ENCODE results near the gene THEM5.
A peak's percentile ranks its signal among the peaks of the same experiment; 100 is the strongest.
"Not testable (repeated sequence)": the region's sequence is repeated elsewhere in the genome, so short reads cannot be mapped to it uniquely, and the experiment has no call there.

Gene THEM5

DNA sequence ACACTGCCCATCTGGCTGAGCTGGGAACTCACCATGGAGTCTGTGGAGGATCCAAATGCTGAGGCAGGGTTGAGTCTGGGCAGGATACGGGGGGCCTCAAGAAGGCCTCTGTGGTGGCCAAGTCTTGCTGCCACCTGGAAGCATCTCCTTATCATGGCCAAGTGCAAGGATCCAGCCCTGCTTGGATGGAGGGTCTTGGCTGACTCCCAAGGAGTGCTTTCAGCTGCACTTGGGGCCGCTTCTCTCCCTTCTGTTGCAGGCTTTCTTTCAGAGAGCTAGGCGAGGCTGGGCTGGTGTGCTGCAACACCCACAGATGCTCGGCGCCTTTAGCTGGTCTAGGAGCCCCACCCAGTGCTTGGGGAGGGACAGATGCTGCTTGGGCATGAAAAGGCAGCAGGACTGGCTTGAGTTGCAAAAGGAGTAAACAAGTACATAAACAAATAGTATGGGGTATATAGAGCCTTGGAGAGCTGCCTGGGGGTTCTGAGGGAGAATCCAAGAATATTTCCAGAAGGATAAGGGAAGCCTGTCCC lies at the start of gene THEM5:
TSS of gene THEM5 (minus strand) at position 302 of the 533 bp plus-strand sequence. CDS start at position 155, 147 bp downstream.
- H3K9me3 Mint-ChIP-seq: no peaks in the 10 kb centered on the region
- H3K4me1 Mint-ChIP-seq: peaks cover 11% of the 10 kb centered on the region
- ATAC-seq (replicated peaks; ENCODE audit: extremely low read depth, poor library complexity, severe bottlenecking) (no peak), DNase-seq (ENCODE audit: low spot score in 2 of 2) (no peak)
- no peak within 1 kb of the TSS for H3K4me3 Mint-ChIP-seq
- no peaks in the 10 kb centered on the region for H3K36me3 Mint-ChIP-seq (ENCODE audit: insufficient read depth)
- no peaks in the 10 kb centered on the region for H3K27me3 Mint-ChIP-seq
- no peak within 1 kb of the TSS for H3K27ac Mint-ChIP-seq (ENCODE audit: low read depth)

DNA sequence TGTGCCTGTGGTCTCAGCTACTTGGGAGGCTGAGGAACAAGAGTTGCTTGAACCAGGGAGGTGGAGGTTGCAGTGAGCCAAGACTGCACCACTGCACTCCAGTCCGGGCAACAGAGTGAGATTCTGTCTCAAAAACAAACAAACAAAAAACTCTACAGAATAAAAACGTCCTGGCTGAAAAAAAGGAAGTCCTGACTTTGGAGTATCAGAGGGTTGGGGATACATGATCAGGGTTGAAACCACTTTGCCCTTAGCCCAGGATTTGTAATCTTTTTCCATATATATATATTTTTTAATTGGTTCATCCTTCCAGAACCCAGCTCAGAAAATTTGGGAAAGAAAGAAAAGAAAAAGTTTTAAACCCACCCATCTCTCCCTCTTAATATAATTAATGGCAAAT lies 49.3 kb upstream of the THEM5 start:
- ATAC-seq (replicated peaks; ENCODE audit: extremely low read depth, poor library complexity, severe bottlenecking) (no peak), DNase-seq (ENCODE audit: low spot score in 2 of 2) (no peak)
- H3K4me3 Mint-ChIP-seq: no peak overlapping the region
- peaks cover 6% of the 10 kb centered on the region for H3K9me3 Mint-ChIP-seq
- no peak overlapping the region for H3K27ac Mint-ChIP-seq (ENCODE audit: low read depth)
- H3K4me1 Mint-ChIP-seq: peaks cover 62% of the 10 kb centered on the region
- peaks cover 6% of the 10 kb centered on the region for H3K36me3 Mint-ChIP-seq (ENCODE audit: insufficient read depth)
- H3K27me3 Mint-ChIP-seq: no peaks in the 10 kb centered on the region

GRCh38 chr1:151900804-151901203 lies 47.3 kb upstream of the THEM5 start:
- H3K9me3 Mint-ChIP-seq; DNase-seq (ENCODE audit: low spot score in 2 of 2); H3K4me3 Mint-ChIP-seq; H3K36me3 Mint-ChIP-seq (ENCODE audit: insufficient read depth); H3K27ac Mint-ChIP-seq (ENCODE audit: low read depth); H3K27me3 Mint-ChIP-seq; ATAC-seq (replicated peaks; ENCODE audit: extremely low read depth, poor library complexity, severe bottlenecking): not testable (repeated sequence)
- H3K4me1 Mint-ChIP-seq: peaks cover 67% of the 10 kb centered on the region

DNA sequence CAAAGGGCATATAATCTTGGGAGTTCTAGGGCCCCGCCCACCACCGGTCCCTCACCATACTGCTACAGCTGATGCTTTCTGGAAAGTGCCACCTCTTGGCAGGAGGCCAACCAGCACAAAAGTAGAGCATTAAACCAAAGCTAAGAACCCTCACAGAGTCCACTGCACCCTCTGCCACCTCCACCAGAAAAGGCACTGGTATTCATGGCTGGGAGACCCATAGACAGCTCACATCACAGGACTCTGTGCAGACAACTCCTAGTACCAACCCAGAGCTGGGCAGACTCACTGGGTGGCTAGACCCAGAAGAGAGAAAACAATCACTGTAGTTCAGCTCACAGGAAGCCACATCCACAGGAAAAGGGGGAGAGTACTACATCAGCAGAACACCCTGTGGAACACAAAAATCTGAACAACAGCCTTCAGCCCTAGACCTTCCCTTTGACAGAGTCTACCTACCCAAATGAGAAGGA lies 45.0 kb upstream of the THEM5 start:
- DNase-seq (ENCODE audit: low spot score in 2 of 2): peak; percentile 22 to 48
- ATAC-seq (replicated peaks; ENCODE audit: extremely low read depth, poor library complexity, severe bottlenecking): peak; percentile 90
- H3K36me3 Mint-ChIP-seq (ENCODE audit: insufficient read depth): peaks cover 9% of the 10 kb centered on the region
- peaks cover 6% of the 10 kb centered on the region for H3K9me3 Mint-ChIP-seq
- H3K4me1 Mint-ChIP-seq: peaks cover 45% of the 10 kb centered on the region
- H3K4me3 Mint-ChIP-seq: peak overlapping the region; percentile 61
- H3K27ac Mint-ChIP-seq (ENCODE audit: low read depth): peak overlapping the region; percentile 93
- H3K27me3 Mint-ChIP-seq: no peaks in the 10 kb centered on the region

DNA sequence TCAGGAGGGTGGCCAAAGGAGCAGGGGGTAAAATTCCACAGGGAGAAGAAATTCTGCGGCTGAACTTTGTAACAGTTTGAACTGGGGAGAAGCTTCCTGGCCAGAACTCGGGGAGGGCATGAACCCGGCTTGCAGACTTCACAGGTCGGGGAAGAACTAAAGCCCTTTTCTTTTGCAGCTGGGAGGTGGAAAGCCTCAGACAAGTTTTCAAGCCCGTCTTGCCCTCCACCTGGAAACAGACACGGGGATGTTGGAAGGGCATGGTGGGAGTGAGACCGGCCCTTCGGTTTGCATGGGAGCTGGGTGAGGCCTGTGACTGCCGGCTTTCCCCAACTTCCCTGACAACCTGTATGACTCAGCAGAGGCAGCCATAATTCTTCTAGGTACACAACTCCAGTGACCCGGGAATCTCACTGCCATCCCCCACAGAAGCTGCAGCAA lies 44.5 kb upstream of the THEM5 start:
- peak overlapping the region; percentile 61 for H3K4me3 Mint-ChIP-seq
- ATAC-seq (replicated peaks; ENCODE audit: extremely low read depth, poor library complexity, severe bottlenecking): no peak
- H3K4me1 Mint-ChIP-seq: peaks cover 42% of the 10 kb centered on the region
- no peak for DNase-seq (ENCODE audit: low spot score in 2 of 2)
- peak overlapping the region; percentile 93 for H3K27ac Mint-ChIP-seq (ENCODE audit: low read depth)
- H3K36me3 Mint-ChIP-seq (ENCODE audit: insufficient read depth): peaks cover 13% of the 10 kb centered on the region
- H3K9me3 Mint-ChIP-seq: peaks cover 6% of the 10 kb centered on the region
- no peaks in the 10 kb centered on the region for H3K27me3 Mint-ChIP-seq

DNA sequence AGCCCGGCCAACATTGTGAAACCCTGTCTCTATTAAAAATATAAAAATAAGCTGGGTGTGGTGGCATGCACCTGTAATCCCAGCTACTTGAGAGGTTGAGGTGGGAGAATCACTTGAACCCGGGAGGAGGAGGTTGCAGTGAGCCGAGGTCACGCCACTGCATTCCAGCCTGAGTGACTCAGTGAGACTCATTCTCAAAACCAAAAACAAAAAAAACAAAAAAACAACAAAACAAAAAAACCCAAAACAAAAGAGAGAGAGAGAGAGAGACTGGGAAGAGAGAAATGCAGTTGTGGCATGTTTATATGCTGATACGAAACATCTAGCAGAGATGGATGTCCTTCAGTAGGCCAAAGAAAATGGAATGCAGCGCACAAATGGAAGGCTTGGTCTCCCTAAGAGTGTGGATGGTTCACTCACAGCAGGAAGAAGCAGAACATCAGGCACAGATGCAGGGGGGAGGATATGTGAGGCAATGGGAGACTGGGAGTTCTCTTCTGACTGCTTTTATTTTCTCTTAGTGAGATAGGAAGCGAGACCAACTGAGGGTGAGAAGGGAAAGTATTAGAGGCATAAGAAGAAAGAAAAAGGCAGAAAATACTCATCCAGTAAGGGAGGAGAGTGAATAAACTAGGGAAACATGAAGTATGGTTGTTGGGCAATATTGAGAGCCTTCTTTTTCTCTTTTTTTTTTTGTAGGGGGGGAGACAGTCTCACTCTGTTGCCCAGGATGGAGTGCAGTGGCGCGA lies 39.8 kb upstream of the THEM5 start:
- H3K27ac Mint-ChIP-seq (ENCODE audit: low read depth): no peak overlapping the region

DNA sequence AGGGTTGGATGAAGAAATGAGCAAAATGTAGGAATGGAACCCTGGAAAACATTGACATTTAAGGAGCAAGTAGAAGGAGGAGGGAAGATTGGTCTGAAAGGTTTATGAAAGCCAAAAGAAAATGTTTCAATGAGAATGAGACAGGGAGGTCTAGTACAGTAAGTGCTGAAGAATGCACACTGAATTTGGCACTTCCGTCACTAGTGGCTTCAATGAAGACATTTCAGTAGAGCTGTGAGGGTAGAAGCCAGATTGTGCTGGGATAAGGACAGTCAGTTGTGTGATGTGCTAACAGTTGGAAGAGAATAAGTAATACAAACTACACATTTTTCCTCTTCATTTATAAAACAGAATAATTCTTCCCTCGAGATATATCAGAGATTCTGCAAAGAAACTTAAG lies 38.7 kb upstream of the THEM5 start:
- H3K4me1 Mint-ChIP-seq: peaks cover 24% of the 10 kb centered on the region
- H3K27ac Mint-ChIP-seq (ENCODE audit: low read depth): peak overlapping the region; percentile 64
- peaks cover 27% of the 10 kb centered on the region for H3K36me3 Mint-ChIP-seq (ENCODE audit: insufficient read depth)
- ATAC-seq (replicated peaks; ENCODE audit: extremely low read depth, poor library complexity, severe bottlenecking): peak; percentile 46
- H3K4me3 Mint-ChIP-seq: no peak overlapping the region
- no peaks in the 10 kb centered on the region for H3K27me3 Mint-ChIP-seq
- H3K9me3 Mint-ChIP-seq: no peaks in the 10 kb centered on the region
- no peak for DNase-seq (ENCODE audit: low spot score in 2 of 2)

More for the DNA sequence above, 39.8 kb upstream of the THEM5 start:
- H3K4me3 Mint-ChIP-seq: no peak overlapping the region
- peaks cover 35% of the 10 kb centered on the region for H3K4me1 Mint-ChIP-seq
- H3K27me3 Mint-ChIP-seq: no peaks in the 10 kb centered on the region
- DNase-seq (ENCODE audit: low spot score in 2 of 2) (no peak), ATAC-seq (replicated peaks; ENCODE audit: extremely low read depth, poor library complexity, severe bottlenecking) (no peak)
- no peaks in the 10 kb centered on the region for H3K9me3 Mint-ChIP-seq
- H3K36me3 Mint-ChIP-seq (ENCODE audit: insufficient read depth): peaks cover 23% of the 10 kb centered on the region

- DNase-seq (ENCODE audit: low spot score in 2 of 2): no peak
- H3K27ac Mint-ChIP-seq (ENCODE audit: low read depth): peak overlapping the region; percentile 64
- ATAC-seq (replicated peaks; ENCODE audit: extremely low read depth, poor library complexity, severe bottlenecking): no peak
- H3K4me1 Mint-ChIP-seq: peaks cover 17% of the 10 kb centered on the region
- H3K9me3 Mint-ChIP-seq: no peaks in the 10 kb centered on the region
- H3K27me3 Mint-ChIP-seq: no peaks in the 10 kb centered on the region
- H3K4me3 Mint-ChIP-seq: no peak overlapping the region
- H3K36me3 Mint-ChIP-seq (ENCODE audit: insufficient read depth): peaks cover 27% of the 10 kb centered on the region
Measured at GRCh38 chr1:151891512-151891911, 38.0 kb upstream of the THEM5 start.

DNA sequence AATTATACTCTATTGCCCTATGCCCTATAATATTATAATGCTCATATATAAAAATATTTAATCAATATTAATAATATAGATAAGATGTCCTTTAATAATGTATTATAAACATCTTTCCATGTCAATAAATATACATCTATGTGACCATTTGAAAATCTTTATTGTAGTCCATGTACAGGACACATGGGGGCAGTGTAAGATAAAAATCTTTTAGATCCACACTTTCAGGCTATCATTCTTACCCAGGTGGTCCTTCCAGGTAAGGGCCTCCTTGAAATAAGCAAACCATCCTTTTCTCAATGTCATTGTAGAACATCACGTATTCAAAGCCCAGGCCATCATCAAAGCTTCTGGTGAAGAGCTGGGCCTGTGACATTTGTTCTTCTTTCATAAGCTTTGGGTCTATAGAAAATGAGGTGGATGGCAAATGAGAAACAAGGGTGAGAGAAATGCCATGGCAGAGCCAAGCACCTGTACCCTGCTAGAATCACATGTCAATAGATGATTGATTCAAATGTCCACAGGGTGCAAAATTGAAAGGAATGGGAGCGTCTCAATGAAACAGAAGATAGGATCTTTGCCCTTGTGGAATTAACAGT lies 35.6 kb upstream of the THEM5 start:
- Mint-ChIP-seq H3K9me3 (no peaks in the 10 kb centered on the region), H3K27ac (ENCODE audit: low read depth) (no peak overlapping the region), H3K36me3 (ENCODE audit: insufficient read depth) (peaks cover 22% of the 10 kb centered on the region), H3K27me3 (no peaks in the 10 kb centered on the region), H3K4me3 (no peak overlapping the region), H3K4me1 (peaks cover 14% of the 10 kb centered on the region)
- ATAC-seq (replicated peaks; ENCODE audit: extremely low read depth, poor library complexity, severe bottlenecking) (no peak), DNase-seq (ENCODE audit: low spot score in 2 of 2) (no peak)

- DNase-seq (ENCODE audit: low spot score in 2 of 2): no peak
- peaks cover 12% of the 10 kb centered on the region for H3K4me1 Mint-ChIP-seq
- H3K27me3 Mint-ChIP-seq: no peaks in the 10 kb centered on the region
- H3K27ac Mint-ChIP-seq (ENCODE audit: low read depth): no peak overlapping the region
- no peaks in the 10 kb centered on the region for H3K9me3 Mint-ChIP-seq
- ATAC-seq (replicated peaks; ENCODE audit: extremely low read depth, poor library complexity, severe bottlenecking): no peak
- no peak overlapping the region for H3K4me3 Mint-ChIP-seq
- peaks cover 14% of the 10 kb centered on the region for H3K36me3 Mint-ChIP-seq (ENCODE audit: insufficient read depth)
Measured at GRCh38 chr1:151887028-151887427, 33.5 kb upstream of the THEM5 start.

DNA sequence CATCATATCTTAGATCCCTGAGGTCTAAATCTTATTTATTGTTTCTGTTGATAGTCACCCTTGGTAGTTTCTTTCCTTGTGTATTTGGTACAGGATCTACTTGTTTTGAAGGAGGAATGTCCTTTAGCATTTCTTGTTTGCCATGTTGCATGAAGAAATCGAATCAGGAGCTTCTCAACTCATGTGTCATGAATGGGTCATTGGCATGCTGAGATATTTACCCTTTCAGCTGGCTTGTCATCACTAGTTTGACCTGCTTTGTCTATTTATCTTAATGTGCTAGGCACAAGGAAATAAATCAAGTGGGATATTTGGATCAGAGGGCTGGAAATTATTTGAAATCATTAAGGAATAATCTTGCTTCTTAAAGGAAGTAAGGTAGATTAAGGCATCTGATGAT lies 32.0 kb upstream of the THEM5 start:
- H3K36me3 Mint-ChIP-seq (ENCODE audit: insufficient read depth): peaks cover 8% of the 10 kb centered on the region
- DNase-seq (ENCODE audit: low spot score in 2 of 2) (no peak), ATAC-seq (replicated peaks; ENCODE audit: extremely low read depth, poor library complexity, severe bottlenecking) (no peak)
- H3K9me3 Mint-ChIP-seq: no peaks in the 10 kb centered on the region
- H3K4me3 Mint-ChIP-seq: no peak overlapping the region
- no peak overlapping the region for H3K27ac Mint-ChIP-seq (ENCODE audit: low read depth)
- H3K4me1 Mint-ChIP-seq: peaks cover 6% of the 10 kb centered on the region
- H3K27me3 Mint-ChIP-seq: no peaks in the 10 kb centered on the region

DNA sequence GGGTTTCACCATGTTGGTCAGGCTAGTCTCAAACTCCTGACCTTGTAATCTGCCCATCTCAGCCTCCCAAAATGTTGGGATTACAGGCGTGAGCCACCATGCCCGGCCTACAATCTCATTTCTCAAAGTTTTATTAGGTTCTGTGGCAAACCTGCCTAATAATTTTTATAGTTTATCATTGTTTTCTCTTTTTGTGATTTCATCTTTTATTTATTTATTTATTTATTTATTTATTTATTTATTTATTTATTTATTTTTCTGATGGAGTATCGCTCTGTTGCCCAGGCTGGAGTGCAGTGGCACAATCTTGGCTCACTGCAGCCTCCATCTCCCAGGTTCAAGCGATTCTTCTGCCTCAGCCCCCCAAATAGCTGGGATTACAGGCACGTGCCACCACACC lies 31.4 kb upstream of the THEM5 start:
- not testable (repeated sequence) for H3K9me3 Mint-ChIP-seq; H3K27me3 Mint-ChIP-seq; H3K4me1 Mint-ChIP-seq; DNase-seq (ENCODE audit: low spot score in 2 of 2); H3K36me3 Mint-ChIP-seq (ENCODE audit: insufficient read depth); ATAC-seq (replicated peaks; ENCODE audit: extremely low read depth, poor library complexity, severe bottlenecking); H3K4me3 Mint-ChIP-seq; H3K27ac Mint-ChIP-seq (ENCODE audit: low read depth)

DNA sequence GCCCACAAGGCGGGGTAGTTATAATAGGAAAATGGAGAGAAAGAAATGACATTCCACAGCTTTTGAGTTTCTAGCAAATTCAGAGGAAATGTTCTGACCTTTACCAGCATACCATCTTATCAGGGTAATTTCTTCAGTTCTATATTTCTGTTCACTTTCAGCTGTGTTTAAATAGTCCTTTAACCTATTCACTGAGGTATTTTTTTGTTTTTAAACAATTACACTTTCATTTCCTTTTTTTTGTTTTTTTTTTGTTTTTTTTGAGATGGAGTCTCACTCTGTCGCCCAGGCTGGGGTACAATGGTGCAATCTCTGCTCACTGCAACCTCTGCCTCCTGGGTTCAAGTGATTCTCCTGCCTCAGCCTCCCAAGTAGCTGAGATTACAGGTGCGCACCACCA lies 30.9 kb upstream of the THEM5 start:
- not testable (repeated sequence) for H3K27ac Mint-ChIP-seq (ENCODE audit: low read depth); H3K36me3 Mint-ChIP-seq (ENCODE audit: insufficient read depth); H3K9me3 Mint-ChIP-seq; ATAC-seq (replicated peaks; ENCODE audit: extremely low read depth, poor library complexity, severe bottlenecking); DNase-seq (ENCODE audit: low spot score in 2 of 2); H3K4me1 Mint-ChIP-seq; H3K4me3 Mint-ChIP-seq; H3K27me3 Mint-ChIP-seq
